ENCODE results near the gene TTC28. TPM values are rescaled to one million over a fixed set of nuclear protein-coding genes. Genes with fewer than 3 reads are reported as not detected.
A peak's percentile ranks its signal among the peaks of the same experiment; 100 is the strongest.

TTC28 gene
- total RNA-seq, 2 donors from 2014 or later, result 29.2 to 74.6 TPM

DNA sequence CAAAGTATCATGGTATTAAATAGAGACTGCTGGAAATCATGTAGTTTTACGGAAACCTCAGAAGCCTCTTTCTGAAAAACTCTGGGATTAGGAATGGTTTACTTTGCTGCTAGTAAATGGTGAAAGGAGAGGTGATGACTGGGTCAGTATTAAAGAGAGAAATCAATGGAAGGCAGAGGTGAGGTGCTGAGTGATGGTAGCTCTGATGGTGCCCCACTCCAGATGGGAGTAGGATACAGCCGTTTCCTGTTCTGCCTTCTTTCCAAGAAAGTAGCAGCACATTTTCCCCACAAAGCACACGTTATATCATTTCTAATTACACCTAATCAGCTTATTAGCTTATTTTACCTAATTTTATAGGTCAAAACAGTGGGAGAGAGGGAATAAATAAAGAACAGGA, 493.0 kb downstream of the TTC28 start:
- WGBS, result 89% methylated on average over 3 of the region's 3 CpGs
- H3K36me3 ChIP-seq, result no peaks in the 10 kb centered on the region
- no peaks in the 10 kb centered on the region for H3K4me1 ChIP-seq (replicated peaks)
- no peaks in the 10 kb centered on the region for H3K27me3 ChIP-seq (replicated peaks; ENCODE audit: insufficient read depth)
- H3K27ac ChIP-seq, result no peak overlapping the region
- intact Hi-C loops (cut with DNase I), result loop anchor here (10.0 kb wide), 1 partner anchor 132 kb away; no protein-coding TSS in a partner anchor
- TF ChIP-seq POLR2A (IDR thresholded peaks at IDR 0.05), result no peak
- TF ChIP-seq, protein P1, sequence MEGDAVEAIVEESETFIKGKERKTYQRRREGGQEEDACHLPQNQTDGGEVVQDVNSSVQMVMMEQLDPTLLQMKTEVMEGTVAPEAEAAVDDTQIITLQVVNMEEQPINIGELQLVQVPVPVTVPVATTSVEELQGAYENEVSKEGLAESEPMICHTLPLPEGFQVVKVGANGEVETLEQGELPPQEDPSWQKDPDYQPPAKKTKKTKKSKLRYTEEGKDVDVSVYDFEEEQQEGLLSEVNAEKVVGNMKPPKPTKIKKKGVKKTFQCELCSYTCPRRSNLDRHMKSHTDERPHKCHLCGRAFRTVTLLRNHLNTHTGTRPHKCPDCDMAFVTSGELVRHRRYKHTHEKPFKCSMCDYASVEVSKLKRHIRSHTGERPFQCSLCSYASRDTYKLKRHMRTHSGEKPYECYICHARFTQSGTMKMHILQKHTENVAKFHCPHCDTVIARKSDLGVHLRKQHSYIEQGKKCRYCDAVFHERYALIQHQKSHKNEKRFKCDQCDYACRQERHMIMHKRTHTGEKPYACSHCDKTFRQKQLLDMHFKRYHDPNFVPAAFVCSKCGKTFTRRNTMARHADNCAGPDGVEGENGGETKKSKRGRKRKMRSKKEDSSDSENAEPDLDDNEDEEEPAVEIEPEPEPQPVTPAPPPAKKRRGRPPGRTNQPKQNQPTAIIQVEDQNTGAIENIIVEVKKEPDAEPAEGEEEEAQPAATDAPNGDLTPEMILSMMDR (IDR thresholded peaks at IDR 0.05), result no peak
- no peak for TF ChIP-seq POLR2AphosphoS5 (IDR thresholded peaks at IDR 0.05)
- DNase-seq (ENCODE audit: low spot score), result no peak
- H3K4me3 ChIP-seq, result no peak overlapping the region
- no peaks in the 10 kb centered on the region for H3K9me3 ChIP-seq

DNA sequence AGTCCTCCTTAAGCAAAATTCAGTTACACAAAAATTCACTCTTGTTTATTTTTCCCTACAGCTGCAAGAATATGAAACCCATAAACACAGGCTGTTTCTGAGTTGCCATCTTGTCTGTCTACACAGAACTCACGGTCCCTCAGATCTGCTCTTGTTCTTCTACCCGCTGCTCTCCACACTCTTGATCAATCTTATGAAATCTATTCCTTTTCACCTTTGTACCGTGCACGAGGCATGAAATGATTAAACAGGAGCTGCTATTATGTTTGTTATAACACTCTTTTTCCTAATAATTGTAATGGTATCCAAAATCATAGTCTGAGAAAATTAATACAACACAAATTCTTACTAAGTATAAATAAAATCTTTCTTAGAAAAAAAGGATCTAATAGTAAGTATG, 494.5 kb downstream of the TTC28 start:
- DNase-seq (ENCODE audit: low spot score), result no peak
- no peaks in the 10 kb centered on the region for H3K27me3 ChIP-seq (replicated peaks; ENCODE audit: insufficient read depth)
- H3K4me3 ChIP-seq, result no peak overlapping the region
- H3K36me3 ChIP-seq, result no peaks in the 10 kb centered on the region
- H3K9me3 ChIP-seq, result no peaks in the 10 kb centered on the region
- WGBS, result 97% methylated on average over 4 of the region's 4 CpGs
- no peaks in the 10 kb centered on the region for H3K4me1 ChIP-seq (replicated peaks)
- intact Hi-C loops (cut with DNase I), result loop anchor here (10.0 kb wide), 1 partner anchor 130 kb away; no protein-coding TSS in a partner anchor
- no peak overlapping the region for H3K27ac ChIP-seq
- TF ChIP-seq POLR2A (IDR thresholded peaks at IDR 0.05) (no peak), POLR2AphosphoS5 (IDR thresholded peaks at IDR 0.05) (no peak)
- TF ChIP-seq, protein P1 (IDR thresholded peaks at IDR 0.05), result no peak

DNA sequence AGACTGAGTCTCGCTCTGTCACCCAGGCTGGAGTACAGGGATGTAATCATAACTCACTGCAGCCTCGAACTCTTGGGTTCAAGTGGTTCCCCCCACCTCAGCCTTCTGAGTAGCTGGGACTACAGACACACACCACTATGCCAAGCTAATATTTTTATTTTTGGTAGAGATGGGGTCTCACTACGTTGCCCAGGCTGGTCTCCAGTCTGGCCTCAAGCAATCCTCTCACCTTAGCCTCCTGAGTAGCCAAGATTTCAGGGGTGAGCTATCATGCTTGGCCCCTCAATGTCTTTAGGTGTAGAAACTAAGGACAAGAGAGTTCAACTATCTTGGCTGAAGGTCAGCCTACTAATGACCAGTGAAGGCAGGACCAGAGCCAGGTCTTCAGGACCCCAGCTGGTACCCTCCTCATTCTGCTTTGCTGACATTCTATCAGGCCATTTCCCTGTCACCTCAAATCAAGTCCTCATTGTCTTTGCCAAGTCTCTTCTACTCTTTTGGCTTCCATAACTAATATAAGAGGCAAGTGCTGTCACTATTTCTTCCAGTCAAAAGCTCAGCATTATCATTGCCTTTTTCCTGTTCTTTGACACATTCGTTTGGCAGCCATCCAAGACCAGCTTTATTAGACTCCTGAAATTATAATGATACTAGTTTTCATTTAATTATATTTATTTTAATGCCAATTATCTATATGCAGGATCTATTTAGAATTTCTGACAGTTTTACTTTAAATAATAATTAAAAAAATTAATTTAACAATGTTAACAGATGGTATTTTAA, 496.4 kb downstream of the TTC28 start:
- Histone ChIP-seq H3K4me1 (replicated peaks) (no peaks in the 10 kb centered on the region), H3K4me3 (no peak overlapping the region), H3K27me3 (replicated peaks; ENCODE audit: insufficient read depth) (no peaks in the 10 kb centered on the region), H3K9me3 (no peaks in the 10 kb centered on the region), H3K36me3 (no peaks in the 10 kb centered on the region), H3K27ac (no peak overlapping the region)
- TF ChIP-seq POLR2AphosphoS5 (IDR thresholded peaks at IDR 0.05) (no peak), POLR2A (IDR thresholded peaks at IDR 0.05) (no peak)
- TF ChIP-seq, protein P1 (IDR thresholded peaks at IDR 0.05), result no peak
- intact Hi-C loops (cut with DNase I), result loop anchor here (10.0 kb wide), 1 partner anchor 128 kb away; no protein-coding TSS in a partner anchor
- DNase-seq (ENCODE audit: low spot score), result no peak
- 80% methylated on average over 4 of the region's 4 CpGs for WGBS

DNA sequence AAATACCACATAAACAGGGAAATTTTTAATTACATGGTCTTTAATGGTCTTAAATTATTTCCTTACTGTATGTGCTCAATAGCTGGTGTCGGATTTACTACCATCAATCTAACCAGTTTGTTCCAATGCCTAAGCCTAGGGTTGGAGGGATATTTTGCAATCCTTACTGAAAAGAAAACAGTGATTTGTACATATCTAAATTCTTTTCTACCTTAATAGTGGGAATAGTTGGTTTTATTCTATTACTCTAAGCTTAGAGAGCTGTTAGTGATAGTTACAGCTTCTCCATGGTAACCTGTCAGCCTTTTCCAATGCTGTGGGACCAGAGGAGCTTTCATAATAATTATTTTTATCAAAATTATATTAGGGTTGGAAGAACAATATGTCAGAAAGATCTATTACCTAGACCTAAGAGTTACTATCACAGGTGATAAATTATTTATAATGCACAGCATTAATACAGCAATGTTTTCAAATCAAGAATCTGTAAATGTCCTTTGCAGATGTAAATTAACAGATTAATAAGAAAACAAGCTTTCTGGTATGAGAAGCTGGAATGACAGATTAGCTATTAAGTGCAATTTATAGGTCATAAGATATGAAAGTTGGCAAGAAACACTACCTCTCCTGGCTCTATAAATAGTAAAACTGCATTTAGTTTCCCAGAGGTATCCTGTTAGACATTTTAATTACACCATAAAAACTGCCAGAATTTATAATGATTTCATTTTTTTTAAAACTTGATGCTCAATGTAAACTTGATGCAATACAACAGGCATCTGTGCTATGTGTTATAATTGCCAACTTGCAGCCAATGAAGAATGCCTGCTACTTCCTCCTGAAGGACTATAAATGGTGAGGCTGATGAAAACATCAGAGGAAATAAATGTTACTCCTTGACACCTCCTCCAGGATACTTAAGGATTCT, 498.6 kb downstream of the TTC28 start:
- Histone ChIP-seq H3K4me1 (replicated peaks) (no peaks in the 10 kb centered on the region), H3K27me3 (replicated peaks; ENCODE audit: insufficient read depth) (no peaks in the 10 kb centered on the region), H3K36me3 (no peaks in the 10 kb centered on the region), H3K4me3 (no peak overlapping the region), H3K9me3 (no peaks in the 10 kb centered on the region), H3K27ac (no peak overlapping the region)
- TF ChIP-seq, protein P1 (IDR thresholded peaks at IDR 0.05), result no peak
- TF ChIP-seq POLR2A (IDR thresholded peaks at IDR 0.05), result no peak
- peak; percentile 52 for TF ChIP-seq POLR2AphosphoS5 (IDR thresholded peaks at IDR 0.05)
- peak; percentile 13 for DNase-seq (ENCODE audit: low spot score)
- WGBS, result 65% methylated on average over 1 of the region's 1 CpG
- intact Hi-C loops (cut with DNase I), result loop anchor here (10.0 kb wide), 1 partner anchor 126 kb away; no protein-coding TSS in a partner anchor
